ENCODE results near the gene KLB.
"Not testable (repeated sequence)": the region's sequence is repeated elsewhere in the genome, so short reads cannot be mapped to it uniquely, and the experiment has no call there.

The KLB gene

GRCh38 chr4:39367166-39367565 lies 39.6 kb upstream of the KLB start:
- Histone ChIP-seq H3K27me3 (replicated peaks; ENCODE audit: insufficient read depth, low read length) (no peaks in the 10 kb centered on the region), H3K27ac (ENCODE audit: low read length) (no peak overlapping the region), H3K79me2 (ENCODE audit: low read length) (peaks cover 40% of the 10 kb centered on the region), H3K4me2 (ENCODE audit: low read depth, low read length) (no peak overlapping the region), H3K9me2 (replicated peaks; ENCODE audit: insufficient read depth, low read length) (no peaks in the 10 kb centered on the region), H3K36me3 (replicated peaks; ENCODE audit: insufficient read depth, low read length) (no peaks in the 10 kb centered on the region; the same call in 1 of the 2 replicates), H3K9me3 (replicated peaks; ENCODE audit: insufficient read depth, low read length) (no peaks in the 10 kb centered on the region), H3K4me3 (ENCODE audit: low read length) (no peak overlapping the region), H2AFZ (ENCODE audit: low read length) (no peak overlapping the region), H4K20me1 (ENCODE audit: insufficient read depth, low read length) (peaks cover 10% of the 10 kb centered on the region), H3K4me1 (ENCODE audit: low read length) (peaks cover 10% of the 10 kb centered on the region; the same call in 1 of the 2 replicates), H3K9ac (ENCODE audit: low read length) (no peak overlapping the region), H3F3A (ENCODE audit: insufficient read depth, low read length) (peaks cover 36% of the 10 kb centered on the region)
- DNase-seq: no peak
- TF ChIP-seq EZH2phosphoT487 (IDR thresholded peaks at IDR 0.05; ENCODE audit: low read length) (no peak), EZH2 (optimal IDR thresholded peaks at IDR 0.05; ENCODE audit: low read depth, low read length) (no peak), CTCF (IDR thresholded peaks at IDR 0.05; ENCODE audit: low read length) (no peak)

GRCh38 chr4:39369301-39369700 lies 37.4 kb upstream of the KLB start:
- no peak for DNase-seq
- TF ChIP-seq EZH2phosphoT487 (IDR thresholded peaks at IDR 0.05; ENCODE audit: low read length) (no peak), CTCF (IDR thresholded peaks at IDR 0.05; ENCODE audit: low read length) (no peak), EZH2 (optimal IDR thresholded peaks at IDR 0.05; ENCODE audit: low read depth, low read length) (no peak)
- Histone ChIP-seq H3K27ac (ENCODE audit: low read length) (no peak overlapping the region), H3K79me2 (ENCODE audit: low read length) (peaks cover 19% of the 10 kb centered on the region), H3K36me3 (replicated peaks; ENCODE audit: insufficient read depth, low read length) (no peaks in the 10 kb centered on the region), H3K9ac (ENCODE audit: low read length) (no peak overlapping the region), H3K4me1 (ENCODE audit: low read length) (no peaks in the 10 kb centered on the region), H3F3A (ENCODE audit: insufficient read depth, low read length) (peaks cover 18% of the 10 kb centered on the region), H3K9me2 (replicated peaks; ENCODE audit: insufficient read depth, low read length) (no peaks in the 10 kb centered on the region), H3K27me3 (replicated peaks; ENCODE audit: insufficient read depth, low read length) (no peaks in the 10 kb centered on the region), H3K4me2 (ENCODE audit: low read depth, low read length) (no peak overlapping the region), H4K20me1 (ENCODE audit: insufficient read depth, low read length) (no peaks in the 10 kb centered on the region), H3K4me3 (ENCODE audit: low read length) (no peak overlapping the region), H2AFZ (ENCODE audit: low read length) (no peak overlapping the region), H3K9me3 (replicated peaks; ENCODE audit: insufficient read depth, low read length) (no peaks in the 10 kb centered on the region)

GRCh38 chr4:39371209-39371608 lies 35.5 kb upstream of the KLB start:
- H4K20me1 ChIP-seq (ENCODE audit: insufficient read depth, low read length); H3K4me1 ChIP-seq (ENCODE audit: low read length); H3K27me3 ChIP-seq (replicated peaks; ENCODE audit: insufficient read depth, low read length); H3K9me2 ChIP-seq (replicated peaks; ENCODE audit: insufficient read depth, low read length); H3K4me3 ChIP-seq (ENCODE audit: low read length); H3K27ac ChIP-seq (ENCODE audit: low read length); H3F3A ChIP-seq (ENCODE audit: insufficient read depth, low read length); H2AFZ ChIP-seq (ENCODE audit: low read length); H3K9me3 ChIP-seq (replicated peaks; ENCODE audit: insufficient read depth, low read length); DNase-seq; H3K79me2 ChIP-seq (ENCODE audit: low read length); H3K36me3 ChIP-seq (replicated peaks; ENCODE audit: insufficient read depth, low read length); H3K9ac ChIP-seq (ENCODE audit: low read length); H3K4me2 ChIP-seq (ENCODE audit: low read depth, low read length): not testable (repeated sequence)

- H3K9me3 ChIP-seq (replicated peaks; ENCODE audit: insufficient read depth, low read length): no peaks in the 10 kb centered on the region
- no peaks in the 10 kb centered on the region for H3K4me1 ChIP-seq (ENCODE audit: low read length)
- H3K9me2 ChIP-seq (replicated peaks; ENCODE audit: insufficient read depth, low read length): no peaks in the 10 kb centered on the region
- no peak overlapping the region for H3K4me3 ChIP-seq (ENCODE audit: low read length)
- H3K27me3 ChIP-seq (replicated peaks; ENCODE audit: insufficient read depth, low read length): no peaks in the 10 kb centered on the region
- DNase-seq: no peak
- H3F3A ChIP-seq (ENCODE audit: insufficient read depth, low read length): no peaks in the 10 kb centered on the region
- no peaks in the 10 kb centered on the region for H4K20me1 ChIP-seq (ENCODE audit: insufficient read depth, low read length)
- no peak overlapping the region for H3K4me2 ChIP-seq (ENCODE audit: low read depth, low read length)
- H3K79me2 ChIP-seq (ENCODE audit: low read length): no peaks in the 10 kb centered on the region
- H2AFZ ChIP-seq (ENCODE audit: low read length): no peak overlapping the region
- H3K27ac ChIP-seq (ENCODE audit: low read length): no peak overlapping the region
- TF ChIP-seq EZH2 (optimal IDR thresholded peaks at IDR 0.05; ENCODE audit: low read depth, low read length): no peak
- no peak for TF ChIP-seq CTCF (IDR thresholded peaks at IDR 0.05; ENCODE audit: low read length)
- TF ChIP-seq EZH2phosphoT487 (IDR thresholded peaks at IDR 0.05; ENCODE audit: low read length): no peak
- no peak overlapping the region for H3K9ac ChIP-seq (ENCODE audit: low read length)
- H3K36me3 ChIP-seq (replicated peaks; ENCODE audit: insufficient read depth, low read length): no peaks in the 10 kb centered on the region
Observed at GRCh38 chr4:39375478-39375877, 31.3 kb upstream of the KLB start.
